Peyer's patch (tissue), 4 donors: ENCODE data around the gene MCU. TPM values are rescaled to one million over a fixed set of nuclear protein-coding genes. Genes with fewer than 3 reads are reported as not detected.
A peak's percentile ranks its signal among the peaks of the same experiment; 100 is the strongest.
"Not testable (repeated sequence)": the region's sequence is repeated elsewhere in the genome, so short reads cannot be mapped to it uniquely, and the experiment has no call there.

Source experiments
- DNase-seq, 3 donors: peaks; one replicate each; pipeline ENCODE4 v3.0.0-alpha.2; 2017 to 2019
- H3K27ac ChIP-seq, 4 donors: fragments of 200-600 bp; sonication (generic); one replicate each; pipeline ENCODE4 v1.5.1; 2016 to 2019
- H3K27me3 ChIP-seq, 2 donors: fragments of 200-600 bp; sonication (generic); one replicate each; pipeline ENCODE4 v1.5.1; 2019
- H3K36me3 ChIP-seq, 3 donors: fragments of 200-600 bp; sonication (generic); one replicate each; pipeline ENCODE4 v1.5.1; 2016 to 2019
- H3K4me1 ChIP-seq, 4 donors: fragments of 200-600 bp; sonication (generic); one replicate each; pipeline ENCODE4 v1.5.1; 2016 to 2019
- H3K4me3 ChIP-seq, 4 donors: fragments of 200-600 bp; sonication (generic); 1 replicate in 3 of 4; 2 replicates in 1 of 4; pipeline ENCODE4 v1.5.1; 2016 to 2019; ENCODE audit warnings: mild to moderate bottlenecking in 1 of 4
- H3K9me3 ChIP-seq, 4 donors: fragments of 200-600 bp; sonication (generic); one replicate each; pipeline ENCODE4 v1.5.1; 2016 to 2019; ENCODE audit warnings: mild to moderate bottlenecking in 1 of 4
- CTCF ChIP-seq, 6 experiments: fragments of 450-650 bp in 4 of 6; fragments of 200-600 bp in 2 of 6; sonication (generic) in 1 of 6; IDR thresholded peaks; one replicate each; pipeline ENCODE4 v1.5.1; 2017 to 2019; ENCODE audit warnings: antibody characterized with exemption in 6 of 6, mild to moderate bottlenecking in 3 of 6, moderate library complexity in 1 of 6
- POLR2A ChIP-seq, 2 donors: fragments of 450-650 bp; IDR thresholded peaks; one replicate each; pipeline ENCODE4 v1.5.1; 2017; ENCODE audit warnings: antibody characterized with exemption in 2 of 2, mild to moderate bottlenecking in 2 of 2, moderate library complexity in 2 of 2
- total RNA-seq, 4 donors: library from RNA; depleted of rRNA; stranded (reverse); fragments of >200 nt; gene quantifications; one replicate each; pipeline ENCODE4 v1.1.0, GENCODE V29; 2016

MCU gene
- total RNA-seq, 4 donors from 2014 or later, result 44.6 to 65.8 (median 52.9) TPM

- TF ChIP-seq CTCF (IDR thresholded peaks at IDR 0.05), result no peak
- TF ChIP-seq POLR2A (IDR thresholded peaks at IDR 0.05), result no peak
- Histone ChIP-seq H3K27ac (peak overlapping the region in 1 of 4 donors; percentile 54), H3K9me3 (no peaks in the 10 kb centered on the region), H3K27me3 (no peaks in the 10 kb centered on the region), H3K36me3 (no peaks in the 10 kb centered on the region), H3K4me3 (no peak overlapping the region), H3K4me1 (peaks cover 0 to 34% (median 0%) of the 10 kb centered on the region in 4 donors)
- DNase-seq, result no peak
Measured at GRCh38 chr10:72735288-72735936, 43.5 kb downstream of the MCU start.

DNA sequence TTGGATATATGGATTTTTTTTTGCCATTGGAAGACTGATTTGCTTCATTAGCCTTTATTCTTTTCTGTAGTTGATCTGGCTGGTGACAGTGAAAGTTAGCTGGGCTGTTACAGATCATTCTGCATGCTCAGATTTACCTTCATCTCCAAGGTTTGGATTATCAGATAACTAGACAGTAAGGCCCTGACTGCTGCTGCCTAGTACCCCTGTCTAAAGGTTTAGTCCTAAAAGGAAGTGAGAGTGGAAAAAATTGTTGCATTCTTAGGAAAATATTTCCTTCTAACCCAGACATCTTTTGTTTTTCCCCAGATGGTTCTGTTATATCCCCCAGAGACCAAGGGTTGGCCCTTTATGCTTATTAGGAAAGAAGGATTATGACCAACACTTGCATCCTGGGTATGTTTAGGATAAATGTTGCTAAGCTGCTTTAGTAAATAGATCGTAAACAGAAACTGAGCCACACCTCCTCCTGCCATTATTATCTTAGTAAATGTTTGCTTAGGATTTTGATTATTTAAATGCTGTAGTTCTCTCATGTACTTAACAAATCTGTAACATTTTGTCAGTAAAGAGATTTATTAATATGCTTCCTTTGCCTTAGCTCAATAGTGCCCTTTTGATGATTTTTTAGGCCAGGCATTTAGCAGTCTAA is 44.4 kb downstream of the MCU start:
- no peak for DNase-seq
- no peaks in the 10 kb centered on the region for H3K27me3 ChIP-seq
- peak overlapping the region in 2 of 4 donors; percentile 29 to 54 for H3K27ac ChIP-seq
- H3K36me3 ChIP-seq, result no peaks in the 10 kb centered on the region
- TF ChIP-seq CTCF (IDR thresholded peaks at IDR 0.05) (no peak), POLR2A (IDR thresholded peaks at IDR 0.05) (no peak)
- peaks cover 0 to 40% (median 0%) of the 10 kb centered on the region in 4 donors for H3K4me1 ChIP-seq
- H3K9me3 ChIP-seq, result no peaks in the 10 kb centered on the region
- no peak overlapping the region for H3K4me3 ChIP-seq

DNA sequence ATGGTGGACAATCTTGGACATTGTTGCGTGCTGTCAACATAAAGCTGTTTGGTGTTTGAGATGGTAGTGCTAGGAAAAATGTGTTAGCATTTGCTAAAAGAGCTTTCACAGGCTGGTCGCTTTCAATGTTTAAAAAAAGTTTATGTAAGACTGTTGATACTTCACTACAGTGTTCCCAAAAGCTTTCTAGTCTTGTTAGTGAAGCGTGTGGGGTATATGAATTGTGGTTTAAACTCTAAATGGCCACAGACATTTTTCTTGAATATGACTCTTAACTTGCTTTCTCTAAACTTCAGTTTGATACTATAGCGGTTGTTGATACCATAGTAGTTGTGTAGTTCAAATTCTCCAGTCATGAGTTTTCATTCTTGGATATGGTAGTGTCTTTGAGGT is 44.9 kb downstream of the MCU start:
- H3K27ac ChIP-seq, result peak overlapping the region in 2 of 4 donors; percentile 29 to 54
- H3K9me3 ChIP-seq, result no peaks in the 10 kb centered on the region
- H3K4me3 ChIP-seq, result no peak overlapping the region
- TF ChIP-seq POLR2A (IDR thresholded peaks at IDR 0.05) (no peak), CTCF (IDR thresholded peaks at IDR 0.05) (no peak)
- no peaks in the 10 kb centered on the region for H3K36me3 ChIP-seq
- no peaks in the 10 kb centered on the region for H3K27me3 ChIP-seq
- peaks cover 0 to 40% (median 0%) of the 10 kb centered on the region in 4 donors for H3K4me1 ChIP-seq
- DNase-seq, result no peak

DNA sequence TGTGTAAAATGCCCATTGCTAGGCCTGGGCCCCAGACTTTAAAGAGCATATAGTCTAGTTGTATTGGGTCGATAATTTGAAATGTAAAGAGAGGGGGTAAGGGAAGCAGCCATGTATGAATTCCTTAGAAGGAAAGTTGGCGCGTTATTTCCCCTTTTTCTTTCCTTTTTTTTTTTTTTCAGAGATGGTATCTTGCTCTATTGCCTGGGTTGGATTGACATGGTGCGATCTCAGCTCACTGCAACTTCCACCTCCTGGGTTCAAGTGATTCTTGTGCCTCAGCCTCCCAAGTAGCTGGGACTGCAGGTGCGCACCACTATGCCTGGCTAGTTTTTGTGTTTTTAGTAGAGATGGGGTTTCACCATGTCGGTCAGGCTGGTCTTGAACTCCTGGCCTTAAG is 45.4 kb downstream of the MCU start:
- not testable (repeated sequence) for DNase-seq, H3K27me3 ChIP-seq, H3K4me3 ChIP-seq, H3K9me3 ChIP-seq, H3K36me3 ChIP-seq
- Histone ChIP-seq H3K27ac (peak overlapping the region in 1 of 4 donors; percentile 54), H3K4me1 (peaks cover 0 to 40% (median 0%) of the 10 kb centered on the region in 4 donors)

GRCh38 chr10:72738486-72738885 is 46.5 kb downstream of the MCU start:
- Histone ChIP-seq H3K27ac (peak overlapping the region in 1 of 4 donors; percentile 34), H3K4me3 (no peak overlapping the region), H3K36me3 (no peaks in the 10 kb centered on the region), H3K27me3 (no peaks in the 10 kb centered on the region), H3K9me3 (no peaks in the 10 kb centered on the region), H3K4me1 (peaks cover 0 to 40% (median 0%) of the 10 kb centered on the region in 4 donors)
- TF ChIP-seq CTCF (IDR thresholded peaks at IDR 0.05) (no peak), POLR2A (IDR thresholded peaks at IDR 0.05) (no peak)
- no peak for DNase-seq

DNA sequence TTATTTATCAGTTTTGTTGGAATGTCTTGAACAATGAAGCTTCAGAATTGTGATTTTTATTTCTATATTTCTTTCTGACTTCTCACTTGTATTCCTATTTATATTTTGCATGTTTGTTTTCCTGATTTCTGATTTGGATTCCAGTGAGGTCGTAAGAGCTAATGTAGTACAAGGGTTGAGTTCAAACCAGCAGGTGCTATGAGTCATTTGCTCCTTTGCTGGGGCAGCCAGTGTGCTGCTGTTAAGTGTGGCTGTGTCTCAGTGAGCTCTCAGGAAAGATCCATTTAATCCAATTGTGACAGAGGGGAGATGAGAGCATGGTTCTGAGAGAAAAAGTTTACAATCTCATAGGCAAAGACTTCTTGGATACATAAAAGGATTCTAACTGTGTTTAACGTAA is 48.6 kb downstream of the MCU start:
- H3K27ac ChIP-seq, result no peak overlapping the region
- peaks cover 0 to 37% (median 0%) of the 10 kb centered on the region in 4 donors for H3K4me1 ChIP-seq
- H3K9me3 ChIP-seq, result no peaks in the 10 kb centered on the region
- no peak overlapping the region for H3K4me3 ChIP-seq
- no peaks in the 10 kb centered on the region for H3K36me3 ChIP-seq
- peak in 1 of 3 donors; percentile 73 for DNase-seq
- TF ChIP-seq CTCF (IDR thresholded peaks at IDR 0.05) (no peak), POLR2A (IDR thresholded peaks at IDR 0.05) (no peak)
- H3K27me3 ChIP-seq, result no peaks in the 10 kb centered on the region
